Mammary epithelial cell (primary cell): ENCODE results near the gene CFAP20DC.

Experiments
- CTCF ChIP-seq, 2 donors: IDR thresholded peaks in 1 of 2; conservative IDR thresholded peaks in 1 of 2; 2 replicates each; pipeline ENCODE4 v1.5.1; 2011 to 2012; ENCODE audit warnings: inconsistent platforms in 2 of 2, low read length in 2 of 2, mild to moderate bottlenecking in 2 of 2, control low read depth in 1 of 2, low read depth in 1 of 2; ENCODE audit not compliant: insufficient read depth in 1 of 2; ENCODE audit errors: extremely low read depth in 1 of 2
- EZH2 ChIP-seq: IDR thresholded peaks from 2 replicates; pipeline ENCODE4 v1.6.1; 2012; ENCODE audit warnings: low read length, inconsistent platforms, borderline replicate concordance

- TF ChIP-seq EZH2 (no peak), CTCF (conservative IDR thresholded peaks at IDR 0.05 in 1 of 2, IDR thresholded peaks at IDR 0.05 in 1 of 2; ENCODE audit: extremely low read depth in 1 of 2, insufficient read depth in 1 of 2, low read depth in 1 of 2, low read length in 2 of 2) (no peak)
These were observed 36.2 kb upstream of the CFAP20DC start for GRCh38 chr3:59085976-59086375.
